GM21390 (cell line): ENCODE measurements around the gene PRR29.
"Not testable (repeated sequence)": the region's sequence is repeated elsewhere in the genome, so short reads cannot be mapped to it uniquely, and the experiment has no call there.

Experiments
- ATAC-seq: cut with Tn5 transposase; IDR thresholded peaks from one replicate; pipeline ENCODE4 v1.9.1; 2021; ENCODE audit not compliant: unreplicated experiment

PRR29 gene

DNA sequence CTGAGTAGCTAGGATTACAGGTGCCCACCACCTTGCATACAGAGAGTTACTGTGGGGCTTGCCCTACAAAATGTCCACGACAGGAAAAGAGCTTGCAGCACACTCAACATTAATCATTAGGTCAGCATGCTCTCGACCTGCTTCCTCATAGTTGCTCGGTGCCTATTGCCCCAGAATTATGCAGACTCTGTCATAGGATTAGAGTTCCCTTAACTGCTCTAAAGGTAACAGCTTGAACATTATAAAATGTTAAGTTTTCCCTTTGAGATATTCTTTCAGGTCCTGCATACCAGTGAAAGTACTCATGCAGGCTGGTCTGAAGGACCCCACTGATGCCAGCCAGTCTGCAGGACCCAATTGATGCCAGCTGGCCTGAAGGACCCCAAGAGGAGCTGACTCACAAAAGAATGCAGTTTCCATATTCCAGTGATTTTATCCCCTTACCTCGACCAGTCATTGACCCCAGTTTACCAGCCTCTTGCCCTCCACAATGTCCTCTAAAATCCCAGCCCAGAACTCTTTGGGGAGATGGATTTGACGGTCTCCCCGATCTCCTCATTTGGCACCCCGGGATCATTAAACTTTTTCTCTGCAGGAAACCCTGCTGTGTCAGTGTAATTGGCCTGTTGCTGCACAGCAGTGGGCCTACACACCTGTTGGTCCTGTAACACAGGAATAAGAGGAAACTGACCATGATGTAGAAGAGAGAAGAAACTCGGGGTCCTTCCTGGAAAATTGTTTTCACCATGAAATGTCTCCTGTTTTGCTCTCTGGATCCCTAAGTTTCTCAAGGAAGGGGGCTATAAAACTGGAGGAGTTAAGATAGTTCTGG, 11.6 kb downstream of the PRR29 start:
- no peak for ATAC-seq

DNA sequence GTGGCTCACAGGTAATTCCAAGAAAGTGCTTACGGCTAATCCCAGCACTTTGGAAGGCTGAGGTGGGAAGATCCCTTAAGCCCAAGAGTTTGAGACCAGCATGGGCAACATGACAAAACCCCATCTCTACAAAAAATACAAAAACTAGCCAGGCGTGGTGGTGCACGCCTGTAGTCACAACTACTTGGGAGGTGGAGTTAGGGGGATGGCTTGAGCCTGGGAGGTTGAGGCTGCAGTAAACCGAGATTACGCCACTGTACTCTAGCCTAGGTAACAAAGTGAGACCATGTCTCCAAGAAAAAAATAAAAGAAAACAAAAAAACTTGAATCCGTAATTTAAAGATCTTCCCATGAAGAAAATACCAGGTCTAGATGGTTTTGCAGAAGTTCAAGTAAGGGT, 17.3 kb downstream of the PRR29 start:
- no peak for ATAC-seq

DNA sequence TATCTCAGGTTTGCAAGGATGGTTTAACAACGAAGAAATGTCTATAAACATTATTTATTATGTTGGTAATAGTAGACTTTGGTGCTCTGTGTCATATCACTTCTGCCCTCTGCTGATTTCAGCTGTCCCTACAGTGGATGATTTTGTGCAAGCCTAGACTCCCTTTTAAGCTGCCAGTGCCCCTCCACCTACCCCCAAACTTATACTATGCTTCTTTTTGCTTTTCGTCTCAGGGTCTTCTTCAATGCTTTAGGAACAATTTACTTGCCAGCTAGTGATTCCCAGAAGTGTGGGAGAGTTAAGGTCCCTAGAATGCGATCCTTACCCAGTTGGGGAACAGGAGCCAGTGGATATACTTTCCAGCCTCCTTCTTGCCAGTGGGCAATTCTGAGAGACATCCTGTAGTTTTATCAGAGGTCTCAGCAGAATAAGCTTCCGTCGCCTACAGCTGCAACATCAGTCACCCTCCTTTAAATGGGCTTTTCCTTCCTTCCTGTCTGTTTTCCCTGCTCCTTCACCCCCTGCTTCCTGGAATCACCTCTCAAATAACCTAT, 18.2 kb downstream of the PRR29 start:
- no peak for ATAC-seq

DNA sequence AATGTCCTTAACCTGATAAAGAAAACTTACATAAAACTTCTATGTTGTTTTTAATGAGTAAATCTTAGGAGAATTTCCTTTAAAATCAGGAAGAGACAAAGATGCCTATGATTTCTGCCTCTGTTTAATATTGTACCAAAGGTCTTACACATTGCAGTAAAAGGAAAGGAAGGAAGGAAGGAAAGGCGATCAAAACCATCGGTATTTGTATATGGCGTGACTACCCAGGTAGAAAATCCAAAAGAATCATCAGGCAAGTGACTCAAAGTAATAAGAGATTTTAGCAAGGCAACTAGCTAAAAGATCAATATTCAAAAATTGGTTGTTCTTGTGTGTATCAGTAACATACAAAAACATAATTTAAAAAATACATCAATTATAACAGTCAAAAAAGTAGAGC, 18.8 kb downstream of the PRR29 start:
- ATAC-seq, result no peak

DNA sequence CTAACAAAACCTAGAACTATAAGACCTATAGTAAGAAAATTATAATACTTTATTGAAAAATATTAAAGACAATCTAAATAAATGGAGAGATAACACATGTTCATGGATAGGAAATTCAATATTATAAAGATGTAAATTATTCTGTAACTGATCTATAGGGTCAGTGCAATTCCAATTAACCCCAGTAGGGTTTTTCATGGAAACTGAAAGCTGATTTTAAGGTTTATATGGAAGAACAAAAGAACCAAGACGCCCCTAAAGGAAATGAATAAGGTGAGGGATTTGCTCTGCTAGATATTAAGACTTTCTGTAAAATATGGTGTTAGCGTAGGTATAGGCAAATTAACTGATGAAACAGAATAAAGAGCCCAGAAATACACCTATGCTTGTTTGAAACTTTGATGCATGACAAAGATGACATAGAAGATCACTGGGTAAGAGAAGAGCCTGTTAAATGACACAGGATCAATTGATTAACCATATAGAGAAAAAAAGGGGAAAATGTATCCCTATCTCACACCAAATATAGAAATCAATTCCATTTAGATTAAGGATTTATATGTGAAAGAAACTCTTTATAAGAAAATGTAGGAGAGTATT, 19.3 kb downstream of the PRR29 start:
- ATAC-seq, result no peak

DNA sequence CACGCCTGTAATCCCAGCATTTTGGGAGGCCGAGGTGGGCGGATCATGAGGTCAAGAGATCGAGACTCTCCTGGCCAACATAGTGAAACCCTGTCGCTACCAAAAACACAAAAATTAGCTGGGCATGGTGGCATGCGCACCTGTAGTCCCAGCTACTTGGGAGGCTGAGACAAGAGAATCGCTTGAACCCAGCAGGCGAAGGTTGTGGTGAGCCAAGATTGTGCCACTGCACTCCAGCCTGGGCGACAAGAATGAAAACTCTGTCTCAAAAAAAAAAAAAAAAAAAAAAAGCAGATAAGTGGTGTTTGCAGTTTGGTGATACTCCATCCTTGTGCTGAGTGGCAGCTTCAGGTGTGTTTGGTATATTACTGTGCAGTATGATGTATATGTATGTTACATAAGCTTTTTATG, 21.4 kb downstream of the PRR29 start:
- not testable (repeated sequence) for ATAC-seq

DNA sequence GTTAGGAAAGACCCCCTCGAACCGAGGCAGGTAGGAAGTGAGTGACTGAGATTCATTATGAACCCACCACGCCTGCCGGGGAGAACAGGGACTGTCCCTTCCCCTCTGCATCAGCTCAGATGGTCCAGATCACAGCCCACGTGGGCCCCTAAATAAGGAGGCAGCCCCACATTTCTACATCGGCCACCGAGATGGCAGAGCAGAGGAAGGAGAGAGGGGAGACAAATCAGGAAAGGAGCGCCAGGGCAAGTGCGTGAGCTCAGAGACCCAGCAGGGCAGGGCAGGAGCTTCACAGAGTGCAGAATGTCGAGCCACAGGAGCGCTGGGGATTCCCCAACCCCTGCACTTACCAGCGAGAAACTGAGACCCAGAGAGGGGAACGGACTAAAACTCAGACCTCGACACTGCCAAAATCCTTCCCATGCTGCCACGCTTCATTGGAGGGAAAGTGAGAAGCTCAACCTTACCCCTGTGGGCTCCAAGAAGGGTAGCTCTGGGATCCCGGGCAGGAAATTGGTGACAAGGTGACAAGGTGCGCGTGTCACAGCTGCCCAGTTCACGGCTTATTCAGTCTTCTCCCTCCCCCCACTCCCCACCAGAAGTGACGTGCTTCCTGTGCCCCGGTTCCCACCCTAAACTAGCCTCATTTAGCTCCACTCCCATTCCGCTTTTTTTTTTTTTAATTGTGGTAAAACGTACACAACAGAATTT, 22.1 kb downstream of the PRR29 start, which contains the start of gene ICAM2:
Gene ICAM2 (minus strand): TSS at position 578 of the 711 bp plus-strand sequence. CDS start 13,942 bp downstream, outside the sequence.
- ATAC-seq, result peak; percentile 56

DNA sequence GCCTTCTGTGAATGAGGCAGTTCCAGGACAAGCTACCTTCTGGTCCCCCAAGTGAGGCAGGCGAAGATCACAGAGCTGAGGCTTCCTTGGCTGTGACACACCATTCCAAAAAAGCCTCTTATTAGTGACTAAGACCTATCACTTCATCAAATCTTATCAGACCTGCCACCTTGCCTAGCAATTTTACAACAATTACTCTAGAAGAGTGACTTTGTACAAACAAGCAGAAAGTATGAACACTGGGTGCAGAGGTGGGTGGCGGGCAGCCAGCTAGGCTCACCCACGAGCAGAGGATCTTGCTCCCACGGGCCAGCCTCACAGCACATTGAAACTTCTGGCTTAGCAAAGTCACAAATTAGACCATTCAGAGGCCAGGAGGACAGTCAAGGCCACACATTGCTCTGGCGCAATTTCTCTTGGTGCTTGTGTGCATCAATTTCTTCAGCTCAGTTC, 24.5 kb downstream of the PRR29 start:
- ATAC-seq, result no peak

DNA sequence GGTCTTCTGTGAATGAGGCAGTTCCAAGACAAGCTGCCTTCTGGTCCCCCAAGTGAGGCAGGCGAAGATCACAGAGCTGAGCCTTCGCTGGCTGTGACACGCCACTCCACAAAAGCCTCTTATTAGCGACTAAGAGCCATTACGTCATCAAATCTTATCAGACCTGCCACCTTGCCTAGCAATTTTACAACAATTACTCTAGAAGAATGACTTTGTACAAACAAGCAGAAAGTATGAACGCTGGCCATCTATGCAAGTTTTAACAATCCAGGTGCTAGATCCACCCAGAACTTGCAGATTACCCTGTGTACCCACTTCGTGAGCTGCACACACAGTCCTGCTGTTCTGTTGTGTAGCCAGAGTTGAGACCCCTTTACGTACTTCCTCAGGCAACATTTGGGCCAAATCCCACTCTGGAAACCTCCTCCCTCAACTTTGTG, 26.1 kb downstream of the PRR29 start:
- ATAC-seq, result no peak

DNA sequence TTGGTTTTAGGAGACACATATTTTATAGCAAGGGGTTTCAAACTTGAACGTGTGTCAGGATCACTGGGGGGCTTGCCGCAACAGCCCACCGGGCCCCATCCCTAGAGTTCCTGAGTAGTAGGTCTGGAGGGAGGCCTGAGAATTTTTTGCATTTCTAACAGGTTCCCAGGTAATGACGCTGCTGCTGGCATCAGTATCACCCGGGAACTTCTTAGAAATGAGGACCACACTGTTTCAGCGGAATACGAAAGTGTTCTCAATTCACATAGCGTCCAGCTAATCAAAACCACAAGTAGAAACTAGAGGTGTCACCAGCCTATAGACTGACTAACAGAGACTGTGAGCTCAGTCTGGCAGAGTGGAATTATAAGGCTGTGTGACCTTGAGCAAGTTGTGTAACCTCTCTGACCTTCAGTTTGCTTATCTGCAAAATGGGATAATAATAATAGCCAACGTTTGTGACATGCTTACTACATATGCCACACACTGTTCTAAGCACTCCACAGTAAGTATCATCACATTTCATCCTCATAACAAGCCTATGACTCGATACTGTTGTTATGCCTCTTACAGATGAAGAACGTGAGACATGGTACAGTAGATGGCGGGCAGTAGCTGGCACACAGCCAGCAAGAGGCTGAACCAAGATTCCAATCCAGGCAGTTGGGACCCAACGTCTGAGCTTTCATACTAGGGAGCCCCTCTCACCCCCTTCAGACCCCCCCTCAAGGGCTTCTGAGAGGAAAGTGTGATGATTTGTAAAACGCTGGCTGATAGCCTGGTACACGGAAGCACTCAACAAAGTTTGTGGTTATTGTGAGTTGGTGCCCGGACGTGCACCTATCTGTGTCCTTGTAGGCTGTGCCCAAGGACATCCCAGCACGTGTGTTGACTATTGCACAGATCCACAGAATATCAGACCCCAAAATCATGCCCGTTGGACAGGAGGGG, 26.9 kb downstream of the PRR29 start:
- no peak for ATAC-seq

DNA sequence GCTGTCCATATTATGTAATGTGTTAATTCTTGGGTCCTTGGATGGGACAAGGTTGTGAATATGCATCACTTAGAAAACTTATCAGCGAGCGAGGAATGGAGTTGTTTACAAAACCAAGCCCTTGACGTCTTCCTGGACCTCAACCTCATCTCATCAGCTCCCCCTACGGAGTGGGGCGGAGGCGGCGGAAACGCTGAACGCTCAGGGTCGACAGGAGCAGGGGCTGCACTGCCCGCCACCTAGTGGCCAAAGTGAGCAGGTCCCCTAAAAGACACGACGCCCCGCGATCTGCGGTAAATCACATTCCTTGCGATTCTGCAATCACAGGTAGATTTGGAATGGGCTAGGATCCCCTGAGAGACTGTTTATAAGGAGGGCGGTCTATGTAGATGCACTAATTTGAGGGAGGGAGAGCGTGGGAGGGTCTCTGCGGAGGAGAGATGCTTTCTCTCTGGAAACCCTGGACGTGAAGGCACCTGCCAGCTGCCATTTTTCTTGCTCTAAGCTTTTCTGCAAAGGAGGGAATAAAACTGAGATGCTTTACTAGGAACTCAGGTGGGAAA, 27.7 kb downstream of the PRR29 start:
- ATAC-seq, result peak; percentile 61

DNA sequence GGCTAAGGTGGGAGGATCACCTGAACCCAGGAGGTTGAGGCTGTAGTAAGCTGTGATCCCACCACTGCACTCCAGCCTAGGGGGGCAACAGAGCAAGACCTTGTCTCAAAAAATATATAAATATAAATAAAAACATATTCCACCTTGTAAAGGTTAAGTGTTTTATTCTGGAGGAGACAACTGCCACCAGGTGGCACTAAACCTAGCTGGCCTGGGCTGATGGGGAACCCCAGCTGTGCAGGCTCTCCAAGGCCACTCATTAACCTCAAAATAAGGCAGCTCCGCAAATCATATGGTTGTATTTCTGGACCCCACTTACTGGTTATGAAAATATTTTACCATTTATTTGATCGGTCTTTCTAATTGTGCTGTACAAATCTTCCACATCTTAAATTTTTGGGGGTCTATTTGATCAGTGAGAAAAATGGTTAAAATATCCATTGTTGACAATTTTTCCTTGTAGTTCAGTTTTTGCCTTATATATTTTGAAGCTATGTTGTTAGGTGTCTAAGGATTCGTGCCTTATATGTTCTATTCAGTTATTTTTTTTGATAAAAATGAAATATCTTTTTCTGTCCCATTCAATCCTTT, 30.8 kb downstream of the PRR29 start:
- ATAC-seq, result no peak

DNA sequence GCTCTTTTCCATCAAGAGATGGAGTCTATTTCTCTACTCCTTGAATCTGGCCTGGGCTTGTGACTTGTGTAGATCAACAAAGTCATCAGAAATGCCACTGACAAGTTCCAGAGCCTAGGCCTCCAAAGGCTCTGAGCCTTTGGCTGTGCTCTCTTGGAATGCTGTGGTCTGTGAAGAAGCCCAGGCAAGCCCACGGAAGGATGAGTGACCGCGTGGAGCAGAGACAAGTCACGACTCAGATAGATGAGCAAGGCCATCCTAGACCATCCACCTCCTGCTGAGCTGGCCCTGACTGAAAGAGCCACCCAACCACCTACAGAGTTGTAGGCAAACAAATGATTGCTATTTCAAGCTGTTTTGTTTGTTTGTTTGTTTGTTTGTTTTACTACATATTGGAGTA, 33.9 kb downstream of the PRR29 start:
- no peak for ATAC-seq

DNA sequence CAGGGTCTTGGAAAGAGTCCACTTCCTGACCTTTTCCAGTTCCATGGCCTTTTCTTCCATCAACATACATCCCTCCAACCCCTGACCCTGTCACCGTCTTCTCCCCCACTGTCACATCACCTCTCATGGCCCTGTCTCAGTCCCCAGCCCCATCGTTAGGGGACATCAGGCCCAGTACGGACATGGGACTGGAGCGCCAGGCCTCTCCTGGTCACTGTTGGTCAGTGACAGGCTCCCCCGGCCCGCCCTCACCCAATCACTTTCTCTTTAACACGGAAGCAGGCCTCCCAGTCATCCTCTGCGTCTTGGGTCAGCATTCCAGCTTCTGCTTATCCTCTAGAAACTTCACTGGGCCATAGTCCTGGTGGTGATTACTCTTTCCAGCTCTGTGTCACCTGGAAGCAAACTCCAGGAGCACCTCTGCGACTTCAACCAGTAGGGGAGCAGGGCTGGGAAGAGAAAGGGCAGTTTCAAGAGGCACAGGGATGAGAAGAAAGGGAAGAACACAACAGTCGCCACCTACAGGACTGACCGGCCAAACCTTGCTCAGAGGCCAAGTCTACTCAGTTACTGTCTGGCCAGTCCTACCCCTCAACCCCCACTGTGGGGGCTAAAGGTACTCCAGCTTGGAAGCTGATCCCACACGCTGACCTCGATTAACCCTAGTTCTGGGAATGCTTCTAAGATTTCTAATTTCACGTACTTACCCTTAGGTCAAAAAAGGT, 38.2 kb downstream of the PRR29 start:
- ATAC-seq, result no peak

DNA sequence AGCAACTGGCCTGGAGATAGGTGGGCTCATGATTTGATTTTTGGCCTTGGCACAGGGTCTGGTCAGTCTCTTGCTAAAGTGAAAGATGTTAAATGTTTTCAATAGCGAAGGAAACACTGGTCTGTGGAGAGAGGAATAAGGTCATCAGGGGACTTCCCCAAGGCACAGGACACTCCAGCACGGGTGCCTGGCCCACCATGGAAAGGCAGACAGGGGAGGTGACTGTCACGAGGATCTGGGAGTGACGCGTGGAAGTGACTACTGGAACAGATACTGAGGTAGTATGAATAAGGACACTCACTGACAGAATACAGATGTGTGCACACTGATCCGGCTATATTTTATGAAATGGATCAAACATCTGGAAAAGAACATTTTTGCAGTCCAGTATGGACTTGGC, 39.0 kb downstream of the PRR29 start:
- no peak for ATAC-seq

DNA sequence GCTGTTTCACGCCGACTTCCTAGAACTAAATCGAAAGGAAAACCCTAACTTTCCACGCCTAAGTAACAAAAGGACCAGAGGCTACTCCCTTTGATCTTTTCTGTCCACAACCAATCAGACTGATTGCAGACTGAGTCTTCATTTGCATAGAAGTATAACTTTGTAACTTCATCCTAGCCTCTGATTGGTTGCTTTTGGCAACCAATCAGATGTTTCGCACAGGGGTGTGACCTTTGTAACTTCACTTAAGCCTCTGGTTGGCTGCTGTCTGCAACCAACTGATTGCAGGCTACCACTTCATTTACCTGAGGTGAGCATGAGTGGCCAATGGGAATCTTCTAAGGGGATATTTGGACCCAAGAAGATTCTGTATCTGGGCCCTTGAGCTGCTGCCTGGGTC, 39.7 kb downstream of the PRR29 start:
- no peak for ATAC-seq

DNA sequence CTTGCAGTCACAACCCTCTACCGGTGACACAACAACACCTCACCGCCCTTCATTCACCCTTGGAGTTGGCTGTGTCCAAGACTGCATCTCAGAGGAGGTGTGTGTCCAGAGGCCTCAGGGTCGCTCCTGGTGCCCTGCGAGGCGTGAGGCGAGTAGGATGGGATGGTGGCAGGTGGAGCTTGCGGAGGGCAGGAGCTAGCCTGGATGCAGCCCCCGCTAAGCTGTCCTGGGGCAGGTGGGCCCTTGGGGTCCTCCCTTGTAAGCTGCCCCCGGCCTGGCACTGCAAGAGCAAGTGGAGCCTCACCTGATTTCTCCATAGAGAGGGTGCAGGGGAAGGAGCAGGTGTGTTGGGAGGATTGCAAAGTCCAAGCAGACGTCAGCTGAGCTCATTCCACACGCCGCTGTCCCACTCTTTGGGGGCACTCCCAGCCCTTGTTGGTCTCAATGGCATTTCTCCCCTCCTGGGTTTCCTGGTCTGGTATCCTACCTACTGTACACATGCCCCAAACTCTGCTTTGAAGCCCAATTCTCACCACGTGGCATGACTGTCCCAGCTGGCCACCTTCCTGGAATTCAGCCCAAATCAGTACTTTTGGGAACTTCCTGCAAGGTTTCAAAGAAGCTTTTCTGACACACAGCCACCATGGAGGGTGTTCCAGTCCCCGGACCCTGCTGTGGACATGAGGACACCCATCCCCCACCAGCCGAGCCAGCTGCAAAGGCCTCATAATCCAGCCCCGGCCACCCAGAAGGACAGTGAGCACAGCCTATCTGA, 40.4 kb downstream of the PRR29 start:
- ATAC-seq, result no peak

DNA sequence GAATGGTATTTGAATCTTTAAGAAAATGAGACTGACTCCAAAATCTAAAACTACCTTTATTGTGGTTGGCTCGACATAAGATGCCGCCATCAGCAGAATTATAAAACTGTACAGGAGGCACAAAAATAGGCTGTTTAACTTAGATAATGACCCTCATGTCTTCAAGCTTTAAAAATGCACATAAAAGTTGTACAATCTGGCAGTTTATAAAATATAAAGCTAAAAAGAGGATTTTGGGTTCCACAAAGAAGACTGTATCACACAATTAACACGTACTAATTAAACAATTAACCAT, 40.9 kb downstream of the PRR29 start:
- no peak for ATAC-seq
